HCT116 (cell line): Measurements from ENCODE around the gene CELF4. TPM values are rescaled to one million over a fixed set of nuclear protein-coding genes. Genes with fewer than 3 reads are reported as not detected.

Experiments used
- ATAC-seq: fragments of 200-7000 bp; cut with Tn5 transposase; 2 replicates; pipeline ENCODE4 v1.9.1; 2020; ENCODE audit warnings: mild to moderate bottlenecking, moderate library complexity
- BruUV-seq: library from RNA; stranded (reverse); fragments of 400-500 nt; replicated peaks from 2 replicates; lab custom pipeline; 2021; lab: Mats Ljungman, UMichigan
- CTCF ChIA-PET: fragments of 300-600 bp; sonication (Branson Sonifier 250); formaldehyde crosslinking; loops from one replicate; lab custom pipeline; 2021; ENCODE audit warnings: antibody characterized with exemption; lab: Charles Lee
- POLR2A ChIA-PET: fragments of 300-600, 350-600 bp; sonication (Branson Sonifier 250); formaldehyde crosslinking; loops from one replicate; lab custom pipeline; 2021; ENCODE audit warnings: antibody characterized with exemption; lab: Charles Lee
- RAD21 ChIA-PET, 2 experiments: fragments of 300-600 bp; sonication (Branson Sonifier 250); formaldehyde crosslinking; loops; one replicate each; lab custom pipeline; 2023; ENCODE audit warnings: low total read pairs in 2 of 2; ENCODE audit not compliant: uncharacterized antibody in 2 of 2, unreplicated experiment in 2 of 2, low non-redundant PET in 1 of 2; lab: Charles Lee
- DNase-seq: peaks from one replicate; pipeline ENCODE4 v3.0.0-alpha.2; 2010; ENCODE audit warnings: low read depth, low spot score
- H2AFZ ChIP-seq: fragments of 200-600 bp; shearing (Covaris generic), sonication (generic); 2 replicates; pipeline ENCODE4 v1.6.1; 2017; ENCODE audit warnings: low read depth, mixed run types, mixed read lengths, antibody characterized with exemption, low read length; ENCODE audit not compliant: poor library complexity, severe bottlenecking
- H3K27ac ChIP-seq: 2 replicates; pipeline ENCODE4 v1.5.1; 2012; ENCODE audit warnings: low read depth, low read length
- H3K27me3 ChIP-seq: fragments of 200-600 bp; sonication (generic); 2 replicates; pipeline ENCODE4 v1.6.1; 2016; ENCODE audit warnings: mixed run types, low read length, mixed read lengths; ENCODE audit not compliant: insufficient read depth
- H3K36me3 ChIP-seq, 2 experiments: fragments of 200-500 bp in 1 of 2; fragments of 200-600 bp in 1 of 2; sonication (Bioruptor generic) in 1 of 2; sonication (generic) in 1 of 2; 2 replicates each; pipeline versions ENCODE4 v1.5.1 to v1.6.1; 2014 to 2016; ENCODE audit warnings: low read length in 2 of 2, inconsistent platforms in 1 of 2, mixed read lengths in 1 of 2, mixed run types in 1 of 2; ENCODE audit not compliant: insufficient read depth in 2 of 2, control insufficient read depth in 1 of 2
- H3K4me1 ChIP-seq, 2 experiments: fragments of 200-600 bp in 1 of 2; sonication (generic) in 1 of 2; 2 replicates each; pipeline versions ENCODE4 v1.5.1 to v1.6.1; 2012 to 2017; ENCODE audit warnings: low read length in 2 of 2, inconsistent platforms in 1 of 2, mild to moderate bottlenecking in 1 of 2, mixed read lengths in 1 of 2, mixed run types in 1 of 2, moderate library complexity in 1 of 2; ENCODE audit not compliant: insufficient read depth in 2 of 2, control insufficient read depth in 1 of 2
- H3K4me2 ChIP-seq: fragments of 200-600 bp; sonication (generic); 2 replicates; pipeline ENCODE4 v1.6.1; 2017; ENCODE audit warnings: mixed run types, low read length, mixed read lengths
- H3K4me3 ChIP-seq, 2 experiments: fragments of 200-600 bp in 1 of 2; sonication (generic) in 1 of 2; replicated peaks in 1 of 2; 2 replicates each; pipeline ENCODE4 v1.5.1; 2011 to 2016; ENCODE audit warnings: low read length in 2 of 2, control low read depth in 1 of 2, low read depth in 1 of 2, mild to moderate bottlenecking in 1 of 2, mixed read lengths in 1 of 2, mixed run types in 1 of 2
- H3K79me2 ChIP-seq: fragments of 200-600 bp; sonication (generic); 2 replicates; pipeline ENCODE4 v1.6.1; 2017; ENCODE audit warnings: mild to moderate bottlenecking, mixed run types, low read length, moderate library complexity, mixed read lengths; ENCODE audit not compliant: insufficient read depth
- H3K9ac ChIP-seq: fragments of 200-600 bp; sonication (generic); 2 replicates; pipeline ENCODE4 v1.6.1; 2016; ENCODE audit warnings: low read length, mixed read lengths
- H3K9me2 ChIP-seq: fragments of 200-600 bp; sonication (generic), shearing (Covaris generic); 2 replicates; pipeline ENCODE4 v1.6.1; 2017; ENCODE audit warnings: mixed run types, mild to moderate bottlenecking, moderate library complexity; ENCODE audit not compliant: insufficient read depth
- H3K9me3 ChIP-seq, 2 experiments: fragments of 200-500 bp in 1 of 2; fragments of 200-600 bp in 1 of 2; sonication (Bioruptor generic) in 1 of 2; sonication (generic) in 1 of 2; 2 replicates each; pipeline ENCODE4 v1.6.1; 2014 to 2017; ENCODE audit warnings: low read length in 2 of 2, mixed read lengths in 2 of 2, inconsistent platforms in 1 of 2, low read depth in 1 of 2, mild to moderate bottlenecking in 1 of 2, mixed run types in 1 of 2, moderate library complexity in 1 of 2; ENCODE audit not compliant: control insufficient read depth in 1 of 2, insufficient read depth in 1 of 2
- H4K20me1 ChIP-seq: fragments of 200-600 bp; sonication (generic), shearing (Covaris generic); 2 replicates; pipeline ENCODE4 v1.6.1; 2017; ENCODE audit warnings: mixed run types, mild to moderate bottlenecking, moderate library complexity; ENCODE audit not compliant: insufficient read depth
- CBX3 ChIP-seq: IDR thresholded peaks from 2 replicates; pipeline ENCODE4 v1.6.1; 2012; ENCODE audit warnings: low read depth
- EZH2 ChIP-seq: fragments of 200-600 bp; sonication (generic); IDR thresholded peaks from 2 replicates; pipeline ENCODE4 v1.6.1; 2017; ENCODE audit warnings: antibody characterized with exemption, mixed run types
- EZH2phosphoT487 ChIP-seq: fragments of 200-600 bp; IDR thresholded peaks from 2 replicates; pipeline ENCODE4 v1.6.1; 2018; ENCODE audit warnings: antibody characterized with exemption, borderline replicate concordance
- JUND ChIP-seq: IDR thresholded peaks from 2 replicates; pipeline ENCODE4 v1.6.1; 2012
- POLR2AphosphoS5 ChIP-seq: IDR thresholded peaks from 2 replicates; pipeline ENCODE4 v1.6.1; 2011; ENCODE audit warnings: mild to moderate bottlenecking, low read depth, low read length, moderate library complexity
- SP1 ChIP-seq: IDR thresholded peaks from 2 replicates; pipeline ENCODE4 v1.6.1; 2012; ENCODE audit warnings: low read depth
- TCF7L2 ChIP-seq: IDR thresholded peaks from 2 replicates; pipeline ENCODE4 v1.7.0; 2011; ENCODE audit warnings: borderline replicate concordance, inconsistent platforms; ENCODE audit not compliant: insufficient read depth, insufficient read length; ENCODE audit errors: extremely low read depth
- ZFX ChIP-seq: fragments of 450-650 bp; IDR thresholded peaks from 2 replicates; pipeline ENCODE4 v1.6.1; 2017
- ZNF274 ChIP-seq: fragments of 200-500 bp; sonication (Bioruptor generic); IDR thresholded peaks from 2 replicates; pipeline ENCODE4 v1.6.1; 2014; ENCODE audit warnings: mild to moderate bottlenecking, low read depth, low read length, inconsistent platforms
- intact Hi-C: fragments of 100-400 bp; cut with micrococcal nuclease; formaldehyde crosslinking; loops from 2 replicates; pipeline ENCODE4 v1.10.0; 2022
- total RNA-seq: library from RNA; stranded (reverse); gene quantifications from one replicate; pipeline ENCODE4 v1.2.1, GENCODE V29; 2021; ENCODE audit not compliant: unreplicated experiment
- TF ChIP-seq, protein P1 (sequence below): IDR thresholded peaks from 2 replicates; pipeline ENCODE4 v1.6.1; 2012
- TF ChIP-seq, protein P2 (sequence below), 3 experiments: fragments of 200-600 bp in 1 of 3; sonication (generic) in 1 of 3; IDR thresholded peaks in 2 of 3; conservative IDR thresholded peaks in 1 of 3; 2 replicates each; pipeline ENCODE4 v1.5.1; 2012 to 2017; ENCODE audit warnings: low read depth in 2 of 3, low read length in 2 of 3, antibody characterized with exemption in 1 of 3, borderline replicate concordance in 1 of 3, control low read depth in 1 of 3, mild to moderate bottlenecking in 1 of 3, mixed read lengths in 1 of 3, mixed run types in 1 of 3, moderate library complexity in 1 of 3; ENCODE audit not compliant: insufficient read depth in 1 of 3
- TF ChIP-seq, protein P3 (sequence below): IDR thresholded peaks from 2 replicates; pipeline ENCODE4 v1.6.1; 2012; ENCODE audit warnings: low read depth

The CELF4 gene
- total RNA-seq, 1 experiment from 2014 or later, result not detected

DNA sequence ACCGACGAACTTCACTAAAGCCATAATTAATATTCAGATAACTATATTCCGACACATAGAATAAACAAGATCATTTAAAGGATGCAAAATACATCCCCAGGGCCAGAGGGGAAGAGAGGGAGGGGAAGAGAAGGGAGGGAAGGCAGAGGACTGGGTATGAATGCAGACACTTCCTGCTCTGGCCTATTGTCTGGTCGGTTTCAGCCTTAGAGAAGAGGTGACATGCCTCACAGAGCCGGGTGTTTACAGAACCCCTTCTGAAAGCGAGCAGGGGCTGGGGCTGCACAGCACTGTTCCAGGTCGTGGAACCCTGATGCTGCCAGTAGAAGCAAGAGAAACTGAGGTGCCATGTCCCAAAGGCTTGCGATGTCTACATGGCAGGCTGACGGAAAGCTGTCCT, 31.0 kb downstream of the CELF4 start:
- RAD21 ChIA-PET, result no interaction called here
- Histone ChIP-seq H3K9ac (no peak overlapping the region), H3K36me3 (no peaks in the 10 kb centered on the region), H3K4me1 (no peaks in the 10 kb centered on the region), H3K27ac (no peak overlapping the region), H2AFZ (no peak overlapping the region), H3K4me2 (no peak overlapping the region), H3K9me3 (no peaks in the 10 kb centered on the region), H4K20me1 (no peaks in the 10 kb centered on the region), H3K79me2 (no peaks in the 10 kb centered on the region), H3K9me2 (no peaks in the 10 kb centered on the region), H3K27me3 (peaks cover 51% of the 10 kb centered on the region), H3K4me3 (no peak overlapping the region)
- intact Hi-C loops, result no loop called here
- BruUV-seq, result no TSS peak
- CTCF ChIA-PET, result no interaction called here
- no peak for TF ChIP-seq CBX3
- no peak for TF ChIP-seq EZH2
- TF ChIP-seq EZH2phosphoT487, result no peak
- no peak for TF ChIP-seq TCF7L2
- TF ChIP-seq SP1, result no peak
- no peak for TF ChIP-seq ZNF274
- ATAC-seq (no peak), DNase-seq (no peak)
- POLR2A ChIA-PET, result no interaction called here

DNA sequence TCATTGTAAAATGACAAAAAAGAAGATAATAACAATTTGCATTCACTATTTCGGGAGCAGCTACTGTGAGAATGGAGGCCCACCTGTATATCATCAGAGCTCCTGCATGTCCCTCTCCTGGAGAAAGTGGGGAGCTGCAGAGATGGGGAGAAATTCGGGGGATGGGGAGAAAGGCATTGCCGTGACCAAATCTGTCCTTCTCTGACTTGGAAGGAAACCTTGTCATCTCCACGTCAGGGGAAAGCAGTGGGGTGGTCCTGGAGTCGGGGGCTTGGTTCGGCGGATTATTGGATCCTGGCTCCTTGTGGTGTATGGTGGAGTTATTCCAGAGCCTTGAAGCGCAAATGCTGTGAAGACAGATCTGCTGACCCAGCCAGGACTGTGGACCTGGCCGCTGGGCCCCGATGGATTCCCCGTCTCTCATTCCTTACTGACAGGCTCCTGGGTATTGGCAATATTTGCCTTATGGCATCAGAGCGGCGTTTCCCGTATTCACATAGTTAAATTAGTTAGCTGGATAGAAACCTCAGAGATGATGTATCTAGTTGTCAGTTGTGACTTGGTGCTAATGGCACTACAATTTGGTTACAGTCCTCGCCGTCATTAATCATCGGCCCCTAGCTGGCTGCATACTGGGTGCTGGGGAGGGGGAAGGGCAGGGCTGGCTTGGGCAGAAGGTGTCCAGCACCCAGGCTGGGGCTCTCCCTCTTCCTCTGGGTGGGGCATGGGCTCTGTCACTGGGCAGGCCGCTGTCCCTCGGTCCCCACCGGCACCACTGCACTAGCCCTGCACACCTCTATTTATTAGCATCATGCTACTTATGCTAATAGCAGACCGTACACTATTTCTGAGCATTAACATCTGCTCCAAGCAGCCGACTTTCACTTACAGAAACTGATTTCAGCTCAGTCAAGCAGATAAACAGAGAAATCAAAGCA, 31.7 kb downstream of the CELF4 start:
- no peak overlapping the region for H3K9ac ChIP-seq
- no peaks in the 10 kb centered on the region for H4K20me1 ChIP-seq
- intact Hi-C loops, result no loop called here
- ATAC-seq (peak; percentile 38; the same call in 1 of the 2 replicates), DNase-seq (no peak)
- H3K4me2 ChIP-seq, result no peak overlapping the region
- TF ChIP-seq, protein P1, sequence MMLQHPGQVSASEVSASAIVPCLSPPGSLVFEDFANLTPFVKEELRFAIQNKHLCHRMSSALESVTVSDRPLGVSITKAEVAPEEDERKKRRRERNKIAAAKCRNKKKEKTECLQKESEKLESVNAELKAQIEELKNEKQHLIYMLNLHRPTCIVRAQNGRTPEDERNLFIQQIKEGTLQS, result no peak
- no peak for TF ChIP-seq ZFX
- TF ChIP-seq SP1, result no peak
- TF ChIP-seq, protein P2, sequence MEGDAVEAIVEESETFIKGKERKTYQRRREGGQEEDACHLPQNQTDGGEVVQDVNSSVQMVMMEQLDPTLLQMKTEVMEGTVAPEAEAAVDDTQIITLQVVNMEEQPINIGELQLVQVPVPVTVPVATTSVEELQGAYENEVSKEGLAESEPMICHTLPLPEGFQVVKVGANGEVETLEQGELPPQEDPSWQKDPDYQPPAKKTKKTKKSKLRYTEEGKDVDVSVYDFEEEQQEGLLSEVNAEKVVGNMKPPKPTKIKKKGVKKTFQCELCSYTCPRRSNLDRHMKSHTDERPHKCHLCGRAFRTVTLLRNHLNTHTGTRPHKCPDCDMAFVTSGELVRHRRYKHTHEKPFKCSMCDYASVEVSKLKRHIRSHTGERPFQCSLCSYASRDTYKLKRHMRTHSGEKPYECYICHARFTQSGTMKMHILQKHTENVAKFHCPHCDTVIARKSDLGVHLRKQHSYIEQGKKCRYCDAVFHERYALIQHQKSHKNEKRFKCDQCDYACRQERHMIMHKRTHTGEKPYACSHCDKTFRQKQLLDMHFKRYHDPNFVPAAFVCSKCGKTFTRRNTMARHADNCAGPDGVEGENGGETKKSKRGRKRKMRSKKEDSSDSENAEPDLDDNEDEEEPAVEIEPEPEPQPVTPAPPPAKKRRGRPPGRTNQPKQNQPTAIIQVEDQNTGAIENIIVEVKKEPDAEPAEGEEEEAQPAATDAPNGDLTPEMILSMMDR (IDR thresholded peaks at IDR 0.05 in 2 of 3, conservative IDR thresholded peaks at IDR 0.05 in 1 of 3; ENCODE audit: borderline replicate concordance in 1 of 3, insufficient read depth in 1 of 3, low read depth in 2 of 3, low read length in 2 of 3), result peak in 2 of 3 experiments; percentile 38 to 51; a peak in 4 of 6 replicates
- TF ChIP-seq, protein P3, sequence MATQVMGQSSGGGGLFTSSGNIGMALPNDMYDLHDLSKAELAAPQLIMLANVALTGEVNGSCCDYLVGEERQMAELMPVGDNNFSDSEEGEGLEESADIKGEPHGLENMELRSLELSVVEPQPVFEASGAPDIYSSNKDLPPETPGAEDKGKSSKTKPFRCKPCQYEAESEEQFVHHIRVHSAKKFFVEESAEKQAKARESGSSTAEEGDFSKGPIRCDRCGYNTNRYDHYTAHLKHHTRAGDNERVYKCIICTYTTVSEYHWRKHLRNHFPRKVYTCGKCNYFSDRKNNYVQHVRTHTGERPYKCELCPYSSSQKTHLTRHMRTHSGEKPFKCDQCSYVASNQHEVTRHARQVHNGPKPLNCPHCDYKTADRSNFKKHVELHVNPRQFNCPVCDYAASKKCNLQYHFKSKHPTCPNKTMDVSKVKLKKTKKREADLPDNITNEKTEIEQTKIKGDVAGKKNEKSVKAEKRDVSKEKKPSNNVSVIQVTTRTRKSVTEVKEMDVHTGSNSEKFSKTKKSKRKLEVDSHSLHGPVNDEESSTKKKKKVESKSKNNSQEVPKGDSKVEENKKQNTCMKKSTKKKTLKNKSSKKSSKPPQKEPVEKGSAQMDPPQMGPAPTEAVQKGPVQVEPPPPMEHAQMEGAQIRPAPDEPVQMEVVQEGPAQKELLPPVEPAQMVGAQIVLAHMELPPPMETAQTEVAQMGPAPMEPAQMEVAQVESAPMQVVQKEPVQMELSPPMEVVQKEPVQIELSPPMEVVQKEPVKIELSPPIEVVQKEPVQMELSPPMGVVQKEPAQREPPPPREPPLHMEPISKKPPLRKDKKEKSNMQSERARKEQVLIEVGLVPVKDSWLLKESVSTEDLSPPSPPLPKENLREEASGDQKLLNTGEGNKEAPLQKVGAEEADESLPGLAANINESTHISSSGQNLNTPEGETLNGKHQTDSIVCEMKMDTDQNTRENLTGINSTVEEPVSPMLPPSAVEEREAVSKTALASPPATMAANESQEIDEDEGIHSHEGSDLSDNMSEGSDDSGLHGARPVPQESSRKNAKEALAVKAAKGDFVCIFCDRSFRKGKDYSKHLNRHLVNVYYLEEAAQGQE, result no peak
- TF ChIP-seq JUND, result no peak
- no peak for TF ChIP-seq POLR2AphosphoS5
- ChIA-PET RAD21 (no interaction called here), CTCF (interaction anchor here (0.7 kb wide), 1 partner anchor 89 kb away, joined by 3 read pairs; no protein-coding TSS in a partner anchor), POLR2A (no interaction called here)
- BruUV-seq, result no TSS peak
- H3K36me3 ChIP-seq, result no peaks in the 10 kb centered on the region
- no peaks in the 10 kb centered on the region for H3K4me1 ChIP-seq
- peaks cover 57% of the 10 kb centered on the region for H3K27me3 ChIP-seq
- H3K27ac ChIP-seq, result no peak overlapping the region
- H3K79me2 ChIP-seq, result no peaks in the 10 kb centered on the region
- no peak overlapping the region for H3K4me3 ChIP-seq
- no peaks in the 10 kb centered on the region for H3K9me3 ChIP-seq
- no peaks in the 10 kb centered on the region for H3K9me2 ChIP-seq
- no peak overlapping the region for H2AFZ ChIP-seq
